Kidney epithelial cell (primary cell): ENCODE data around the gene SKA2. TPM values are rescaled to one million over a fixed set of nuclear protein-coding genes. Genes with fewer than 3 reads are reported as not detected.
A peak's percentile ranks its signal among the peaks of the same experiment; 100 is the strongest.

Experiments used
- DNase-seq: peaks from one replicate; pipeline ENCODE4 v3.0.0-alpha.2; 2010; ENCODE audit warnings: low read depth
- H3K27me3 ChIP-seq: 2 replicates; pipeline ENCODE4 v1.6.0; 2011; ENCODE audit warnings: low read length; ENCODE audit not compliant: control insufficient read depth, insufficient read depth
- H3K36me3 ChIP-seq: 2 replicates; pipeline ENCODE4 v1.5.1; 2011; ENCODE audit warnings: low read length; ENCODE audit not compliant: control insufficient read depth, insufficient read depth
- H3K4me3 ChIP-seq: 2 replicates; pipeline ENCODE4 v1.5.1; 2011; ENCODE audit warnings: low read depth, mild to moderate bottlenecking, control low read depth, low read length
- CTCF ChIP-seq: IDR thresholded peaks from 2 replicates; pipeline ENCODE4 v1.5.1; 2011; ENCODE audit warnings: mild to moderate bottlenecking, moderate library complexity, low read length, control low read depth, inconsistent platforms; ENCODE audit not compliant: insufficient read depth, poor library complexity, severe bottlenecking
- total RNA-seq: library from RNA; depleted of rRNA; stranded (reverse); fragments of >200 nt; gene quantifications from 2 replicates; pipeline ENCODE4 v1.2.3, GENCODE V29; 2015

SKA2 gene
- total RNA-seq, 1 donor from 2014 or later: 42.8 TPM

- DNase-seq: no peak
- Histone ChIP-seq H3K27me3 (no peaks in the 10 kb centered on the region), H3K36me3 (no peaks in the 10 kb centered on the region), H3K4me3 (no peak overlapping the region)
- TF ChIP-seq CTCF: no peak
These were observed 23.9 kb downstream of the SKA2 start for GRCh38 chr17:59131131-59131530.

GRCh38 chr17:59129814-59130213, 25.2 kb downstream of the SKA2 start:
- Histone ChIP-seq H3K36me3 (no peaks in the 10 kb centered on the region), H3K27me3 (no peaks in the 10 kb centered on the region), H3K4me3 (no peak overlapping the region)
- no peak for TF ChIP-seq CTCF
- DNase-seq: no peak

GRCh38 chr17:59126809-59127417, 28.1 kb downstream of the SKA2 start:
- no peak overlapping the region for H3K4me3 ChIP-seq
- no peak for TF ChIP-seq CTCF
- H3K36me3 ChIP-seq: no peaks in the 10 kb centered on the region
- DNase-seq: no peak
- no peaks in the 10 kb centered on the region for H3K27me3 ChIP-seq

DNA sequence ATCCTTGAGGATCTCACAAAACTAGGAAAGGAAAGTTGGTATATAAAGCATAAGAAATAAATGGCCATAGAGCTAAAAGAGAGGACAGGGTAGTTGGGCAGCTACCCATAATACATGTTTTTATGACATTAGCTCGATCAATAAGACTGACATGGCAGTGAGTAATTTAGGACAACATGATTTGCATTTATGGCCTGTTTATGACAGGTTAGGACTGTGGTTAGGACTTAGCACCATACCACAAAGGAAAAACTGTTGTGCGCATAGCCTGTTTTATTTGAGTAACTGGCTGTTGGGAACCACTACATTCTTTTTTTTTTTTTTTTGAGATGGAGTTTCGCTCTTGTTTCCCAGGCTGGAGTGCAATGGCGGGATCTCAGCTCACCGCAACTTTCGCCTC, 30.3 kb downstream of the SKA2 start:
- DNase-seq: no peak
- H3K36me3 ChIP-seq: no peaks in the 10 kb centered on the region
- no peaks in the 10 kb centered on the region for H3K27me3 ChIP-seq
- H3K4me3 ChIP-seq: no peak overlapping the region
- TF ChIP-seq CTCF: no peak

DNA sequence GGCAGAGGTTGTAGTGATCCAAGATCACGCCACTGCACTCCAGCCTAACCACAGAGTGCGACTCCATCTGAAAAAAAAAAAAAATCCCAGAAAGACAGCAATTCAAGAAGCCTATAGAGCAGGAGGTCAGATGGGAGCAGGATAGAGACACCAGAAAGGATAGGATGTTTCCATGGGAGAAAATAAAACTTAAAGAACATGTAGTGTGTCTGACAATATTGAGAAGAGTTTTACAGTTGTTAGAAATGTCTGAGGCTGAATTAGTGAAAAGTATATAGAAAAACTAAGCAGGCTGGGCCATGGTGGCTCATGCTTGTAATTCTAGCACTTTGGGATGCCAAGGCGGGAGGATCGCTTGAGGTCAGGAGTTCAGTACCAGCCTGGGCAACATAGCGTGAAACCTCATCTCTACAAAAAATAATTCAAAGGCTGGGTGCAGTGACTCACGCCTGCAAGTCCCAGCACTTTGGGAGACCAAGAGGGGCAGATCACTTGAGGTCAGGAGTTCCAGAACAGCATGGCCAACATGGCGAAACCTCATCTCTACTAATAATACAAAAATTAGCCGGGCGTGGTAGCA, 33.0 kb downstream of the SKA2 start:
- Histone ChIP-seq H3K4me3 (no peak overlapping the region), H3K27me3 (no peaks in the 10 kb centered on the region), H3K36me3 (no peaks in the 10 kb centered on the region)
- TF ChIP-seq CTCF: no peak
- peak; percentile 71 for DNase-seq

DNA sequence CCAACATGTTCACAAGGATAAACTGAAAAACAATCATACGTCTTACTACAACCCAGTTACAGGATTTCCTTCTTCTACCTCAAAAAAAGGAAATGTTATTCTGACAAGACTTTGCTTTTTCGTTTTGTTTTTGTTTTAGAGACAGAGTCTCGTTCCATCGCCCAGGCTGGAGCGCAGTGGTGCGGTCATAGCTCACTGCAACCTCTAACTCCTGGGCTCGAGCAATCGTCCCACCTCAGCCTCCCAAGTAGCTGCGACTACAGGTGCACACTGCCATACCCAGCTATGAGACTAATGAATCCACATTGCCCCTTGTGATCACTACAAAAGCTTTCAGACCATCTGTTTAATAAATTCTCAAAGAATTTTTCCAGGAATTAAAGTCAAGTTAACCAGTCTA, 39.5 kb downstream of the SKA2 start:
- DNase-seq: no peak
- no peak for TF ChIP-seq CTCF
- Histone ChIP-seq H3K36me3 (no peaks in the 10 kb centered on the region), H3K4me3 (no peak overlapping the region), H3K27me3 (no peaks in the 10 kb centered on the region)
